ENCODE measurements around the gene USP5. TPM values are rescaled to one million over a fixed set of nuclear protein-coding genes. Genes with fewer than 3 reads are reported as not detected.

The USP5 gene
- total RNA-seq, 1 donor, result 84.0 TPM

GRCh38 chr12:6825398-6826124 is 26.4 kb upstream of the USP5 start:
- peak; percentile 97 for TF ChIP-seq CTCF (IDR thresholded peaks at IDR 0.05; ENCODE audit: insufficient read depth, low read length)
- DNase-seq (ENCODE audit: low read depth), result peak; percentile 84
- H3K4me3 ChIP-seq (ENCODE audit: low read depth, low read length), result peak overlapping the region; percentile 58

- H3K4me3 ChIP-seq (ENCODE audit: low read depth, low read length), result no peak overlapping the region
- TF ChIP-seq CTCF (IDR thresholded peaks at IDR 0.05; ENCODE audit: insufficient read depth, low read length), result no peak
- no peak for DNase-seq (ENCODE audit: low read depth)
Measured at GRCh38 chr12:6826125-6826733, 25.7 kb upstream of the USP5 start.

DNA sequence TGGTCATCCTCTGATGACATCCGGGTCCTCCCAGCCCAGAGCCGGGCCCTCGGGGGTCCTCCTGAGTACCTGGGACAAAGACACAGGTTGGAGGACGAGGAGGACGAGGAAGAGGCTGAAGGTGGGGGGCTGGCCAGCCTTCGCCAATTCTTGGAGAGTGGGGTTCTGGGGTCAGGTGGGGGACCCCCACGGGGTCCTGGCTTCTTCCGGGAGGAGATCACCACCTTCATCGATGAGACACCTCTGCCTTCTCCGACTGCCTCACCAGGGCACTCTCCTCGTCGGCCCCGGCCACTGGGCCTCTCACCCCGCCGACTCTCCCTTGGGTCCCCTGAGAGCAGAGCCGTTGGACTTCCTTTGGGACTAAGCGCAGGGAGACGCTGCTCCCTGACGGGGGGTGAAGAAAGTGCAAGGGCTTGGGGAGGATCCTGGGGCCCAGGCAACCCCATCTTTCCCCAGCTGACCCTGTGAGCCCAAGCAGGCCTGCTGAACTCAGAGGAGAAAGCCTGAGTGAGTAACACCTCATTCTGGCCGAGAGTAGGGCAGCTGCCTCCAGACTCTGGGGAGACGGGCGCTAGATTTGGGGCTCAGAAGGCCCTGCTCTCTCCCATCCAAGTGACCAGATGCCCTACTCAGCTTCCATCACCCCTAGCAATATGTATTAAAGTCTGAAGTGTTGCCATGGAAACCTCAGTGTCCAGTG is 25.1 kb upstream of the USP5 start:
- no peak for DNase-seq (ENCODE audit: low read depth)
- H3K4me3 ChIP-seq (ENCODE audit: low read depth, low read length), result peak overlapping the region; percentile 48
- TF ChIP-seq CTCF (IDR thresholded peaks at IDR 0.05; ENCODE audit: insufficient read depth, low read length), result no peak

DNA sequence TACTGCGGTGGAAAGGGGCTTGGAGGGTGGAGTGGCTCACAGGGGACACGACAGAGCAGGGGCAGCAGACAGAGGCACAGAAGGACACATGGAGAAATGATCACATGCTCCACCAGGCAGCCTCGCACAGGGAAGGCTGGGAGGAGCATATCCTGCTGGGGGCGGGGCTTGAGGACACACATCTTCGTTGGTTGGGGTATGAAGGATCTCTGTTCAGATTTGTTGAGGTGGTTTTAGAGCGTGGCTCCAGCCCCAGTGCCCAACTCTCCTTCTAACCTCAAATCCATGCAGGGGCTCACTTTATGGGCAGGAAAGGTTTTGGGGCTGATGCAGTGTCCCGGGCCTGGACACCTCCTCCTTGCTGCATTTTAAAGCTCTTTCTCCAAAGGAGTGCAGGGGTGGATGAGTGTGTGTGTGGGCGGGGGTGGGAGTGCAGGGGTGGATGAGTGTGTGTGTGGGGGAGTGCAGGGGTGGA is 24.5 kb upstream of the USP5 start:
- no peak for TF ChIP-seq CTCF (IDR thresholded peaks at IDR 0.05; ENCODE audit: insufficient read depth, low read length)
- peak; percentile 73 for DNase-seq (ENCODE audit: low read depth)
- H3K4me3 ChIP-seq (ENCODE audit: low read depth, low read length), result peak overlapping the region; percentile 48

- H3K4me3 ChIP-seq (ENCODE audit: low read depth, low read length), result peak within 1 kb of the TSS; percentile 85
- peak; percentile 50 for DNase-seq (ENCODE audit: low read depth)
- TF ChIP-seq CTCF (IDR thresholded peaks at IDR 0.05; ENCODE audit: insufficient read depth, low read length), result no peak
Measured at GRCh38 chr12:6827982-6828780, 23.8 kb upstream of the USP5 start, which contains the start of gene P3H3. TSS of gene P3H3 (plus strand) at chr12:6828407. CDS start at chr12:6828441, 34 bp downstream.

Data from fibroblast of the aortic adventitia (primary cell).